HepG2 (cell line): ENCODE data around the gene PCBP2. TPM values are rescaled to one million over a fixed set of nuclear protein-coding genes. Genes with fewer than 3 reads are reported as not detected.
A peak's percentile ranks its signal among the peaks of the same experiment; 100 is the strongest.

Experiments
- BHLHE40 ChIP-seq: IDR thresholded peaks from 2 replicates; pipeline ENCODE4 v1.6.1; 2011; ENCODE audit warnings: low read length, improper control_type of control experiment
- CBX2 ChIP-seq, 2 experiments: fragments of 200-600 bp in 1 of 2; sonication (generic); formaldehyde crosslinking in 1 of 2; IDR thresholded peaks; 2 replicates each; pipeline versions ENCODE4 v1.7.0 to v1.8.1; 2018 to 2022; ENCODE audit warnings: low read depth in 2 of 2, low read length in 1 of 2, mild to moderate bottlenecking in 1 of 2, missing genetic modification reagents in 1 of 2
- HNRNPL ChIP-seq: fragments of 200-400 bp; formaldehyde crosslinking; IDR thresholded peaks from 2 replicates; pipeline ENCODE4 v1.6.1; 2017; ENCODE audit warnings: mild to moderate bottlenecking, low read depth, low read length
- IKZF1 ChIP-seq: fragments of 450-650 bp; IDR thresholded peaks from 2 replicates; pipeline ENCODE4 v1.7.1; 2016
- KMT2A ChIP-seq: sonication (generic); formaldehyde crosslinking; IDR thresholded peaks from 2 replicates; pipeline ENCODE4 v1.4.0; 2020; ENCODE audit warnings: missing genetic modification reagents
- NFE2L1 ChIP-seq: sonication (generic); formaldehyde crosslinking; IDR thresholded peaks from 2 replicates; pipeline ENCODE4 v1.4.0; 2020; ENCODE audit warnings: missing genetic modification reagents, mild to moderate bottlenecking, borderline replicate concordance
- NFIC ChIP-seq: IDR thresholded peaks from 2 replicates; pipeline ENCODE4 v1.6.1; 2012; ENCODE audit warnings: mild to moderate bottlenecking, low read length, inconsistent platforms
- NFYC ChIP-seq: IDR thresholded peaks from 2 replicates; pipeline ENCODE4 v1.6.1; 2016; ENCODE audit warnings: missing genetic modification reagents, missing compliant biosample characterization
- NR2F1 ChIP-seq, 2 experiments: fragments of 450-650 bp in 1 of 2; formaldehyde crosslinking in 1 of 2; IDR thresholded peaks; 2 replicates each; pipeline versions ENCODE4 v1.5.0 to v1.6.1; 2016 to 2020; ENCODE audit warnings: mild to moderate bottlenecking in 1 of 2, missing compliant biosample characterization in 1 of 2, missing genetic modification reagents in 1 of 2, moderate library complexity in 1 of 2
- PHF21A ChIP-seq: sonication (generic); formaldehyde crosslinking; IDR thresholded peaks from 2 replicates; pipeline ENCODE4 v1.5.0; 2020; ENCODE audit warnings: mild to moderate bottlenecking, missing genetic modification reagents
- POLR2A ChIP-seq, 2 experiments: IDR thresholded peaks; 2 replicates each; pipeline ENCODE4 v1.6.1; 2011; ENCODE audit warnings: low read depth in 2 of 2, low read length in 2 of 2, mild to moderate bottlenecking in 1 of 2, moderate library complexity in 1 of 2; ENCODE audit not compliant: insufficient read depth in 1 of 2
- SMARCC2 ChIP-seq: fragments of 450-650 bp; IDR thresholded peaks from 2 replicates; pipeline ENCODE4 v1.6.1; 2017; ENCODE audit warnings: antibody characterized with exemption, mild to moderate bottlenecking
- SOX5 ChIP-seq: IDR thresholded peaks from 2 replicates; pipeline ENCODE4 v1.6.1; 2016; ENCODE audit warnings: borderline replicate concordance
- ZNF234 ChIP-seq: sonication (generic); formaldehyde crosslinking; conservative IDR thresholded peaks from 2 replicates; pipeline ENCODE4 v1.5.1; 2020; ENCODE audit warnings: mild to moderate bottlenecking, missing genetic modification reagents
- ZNF451 ChIP-seq: sonication (generic); formaldehyde crosslinking; IDR thresholded peaks from 2 replicates; pipeline ENCODE4 v1.5.0; 2020; ENCODE audit warnings: mild to moderate bottlenecking, missing genetic modification reagents
- ZNF619 ChIP-seq: sonication (generic); formaldehyde crosslinking; IDR thresholded peaks from 2 replicates; pipeline ENCODE4 v1.4.0; 2020; ENCODE audit warnings: mild to moderate bottlenecking, missing genetic modification reagents
- polyA plus RNA-seq, 8 experiments: library from polyadenylated mRNA; depleted of rRNA in 3 of 8; stranded (reverse) in 7 of 8; unstranded in 1 of 8; fragments of >200 nt; fragmentation: Illumina TruSeq in 4 of 8; extraction: Trizol in 4 of 8; gene quantifications; 2 replicates each; pipeline versions ENCODE4 v1.2.1 to v1.2.3, GENCODE V29; 2011 to 2016; ENCODE audit warnings: low read depth in 4 of 8, missing spikeins in 1 of 8, mixed read lengths in 1 of 8; ENCODE audit not compliant: insufficient read depth in 1 of 8
- total RNA-seq, 5 experiments: library from RNA; depleted of rRNA; stranded (reverse); fragments of >200 nt; fragmentation: Illumina TruSeq; extraction: Trizol; gene quantifications; 2 replicates each; pipeline ENCODE4 v1.2.3, GENCODE V29; 2016; ENCODE audit warnings: low read depth in 1 of 5
- TF ChIP-seq, protein P1 (sequence below): sonication (generic); formaldehyde crosslinking; IDR thresholded peaks from 2 replicates; pipeline ENCODE4 v1.5.0; 2020; ENCODE audit warnings: mild to moderate bottlenecking, missing genetic modification reagents, borderline replicate concordance
- TF ChIP-seq, protein P2 (sequence below): IDR thresholded peaks from 2 replicates; pipeline ENCODE4 v1.6.1; 2016; ENCODE audit warnings: low read depth
- TF ChIP-seq, protein P3 (sequence below): sonication (generic); formaldehyde crosslinking; IDR thresholded peaks from 2 replicates; pipeline ENCODE4 v1.8.1; 2023; ENCODE audit warnings: mild to moderate bottlenecking, missing genetic modification reagents
- TF ChIP-seq, protein P4 (sequence below): sonication (generic); formaldehyde crosslinking; IDR thresholded peaks from 2 replicates; pipeline ENCODE4 v1.4.0; 2020; ENCODE audit warnings: missing genetic modification reagents
- TF ChIP-seq, protein P5 (sequence below): sonication (generic); formaldehyde crosslinking; IDR thresholded peaks from 2 replicates; pipeline ENCODE4 v1.8.1; 2023; ENCODE audit warnings: mild to moderate bottlenecking, missing genetic modification reagents

PCBP2 gene
- total and polyA plus RNA-seq, 2 of the 13 experiments (the other 11 are each of a cell fraction or from before 2014, with no cell fraction given) = 154 to 345 TPM

DNA sequence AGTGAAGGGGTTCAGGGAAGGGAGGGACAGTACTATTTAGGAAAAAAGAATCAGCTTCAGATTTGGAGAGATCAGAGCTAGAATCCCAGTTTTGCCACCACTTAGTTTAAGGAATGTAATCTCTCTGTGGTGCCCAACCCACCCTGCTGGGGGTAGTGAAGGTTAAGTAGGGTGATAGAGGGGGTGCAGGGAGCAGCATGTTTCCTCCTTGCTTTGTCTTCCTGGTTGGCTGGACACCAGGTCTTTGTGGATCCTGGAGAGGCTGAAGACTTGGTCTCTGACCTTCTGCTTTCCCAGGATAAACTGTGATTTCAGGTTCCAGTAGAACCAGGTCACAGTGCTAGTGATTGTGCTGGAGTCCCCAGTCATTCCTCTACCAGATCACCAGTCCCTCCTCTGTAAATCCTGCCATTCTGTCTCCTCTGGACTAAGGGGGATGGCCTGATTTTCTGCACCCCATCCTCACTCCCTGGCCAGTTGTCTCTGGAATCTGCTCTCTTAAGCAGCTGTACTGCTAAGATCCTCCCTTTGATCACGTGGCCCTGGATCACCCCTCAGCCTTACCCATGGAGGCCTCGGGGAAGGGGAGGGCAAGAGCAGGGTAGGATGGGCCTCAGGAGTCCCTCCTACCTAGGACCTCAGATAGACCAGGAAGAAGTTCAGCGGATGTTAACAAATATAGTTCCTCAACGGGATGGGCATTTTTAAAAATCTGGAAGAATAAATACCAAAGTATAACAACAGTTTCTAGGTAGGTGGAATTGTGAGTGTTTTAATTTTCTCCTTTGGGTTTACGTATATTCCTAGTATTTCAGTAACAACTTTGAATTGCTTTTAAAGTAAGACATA is 44.2 kb downstream of the PCBP2 start (continued):
- TF ChIP-seq ZNF619 (CRISPR knock-in tag) = no peak
- TF ChIP-seq PHF21A (CRISPR knock-in tag) = no peak; the same call in 1 of the 2 replicates
- no peak for TF ChIP-seq NFYC (CRISPR knock-in tag)
- TF ChIP-seq POLR2A (IDR thresholded peaks at IDR 0.05; ENCODE audit: insufficient read depth in 1 of 2, low read depth in 2 of 2, low read length in 2 of 2) = peak in 1 of 2 experiments; percentile 31; a peak in 1 of 4 replicates
- TF ChIP-seq, protein P1, sequence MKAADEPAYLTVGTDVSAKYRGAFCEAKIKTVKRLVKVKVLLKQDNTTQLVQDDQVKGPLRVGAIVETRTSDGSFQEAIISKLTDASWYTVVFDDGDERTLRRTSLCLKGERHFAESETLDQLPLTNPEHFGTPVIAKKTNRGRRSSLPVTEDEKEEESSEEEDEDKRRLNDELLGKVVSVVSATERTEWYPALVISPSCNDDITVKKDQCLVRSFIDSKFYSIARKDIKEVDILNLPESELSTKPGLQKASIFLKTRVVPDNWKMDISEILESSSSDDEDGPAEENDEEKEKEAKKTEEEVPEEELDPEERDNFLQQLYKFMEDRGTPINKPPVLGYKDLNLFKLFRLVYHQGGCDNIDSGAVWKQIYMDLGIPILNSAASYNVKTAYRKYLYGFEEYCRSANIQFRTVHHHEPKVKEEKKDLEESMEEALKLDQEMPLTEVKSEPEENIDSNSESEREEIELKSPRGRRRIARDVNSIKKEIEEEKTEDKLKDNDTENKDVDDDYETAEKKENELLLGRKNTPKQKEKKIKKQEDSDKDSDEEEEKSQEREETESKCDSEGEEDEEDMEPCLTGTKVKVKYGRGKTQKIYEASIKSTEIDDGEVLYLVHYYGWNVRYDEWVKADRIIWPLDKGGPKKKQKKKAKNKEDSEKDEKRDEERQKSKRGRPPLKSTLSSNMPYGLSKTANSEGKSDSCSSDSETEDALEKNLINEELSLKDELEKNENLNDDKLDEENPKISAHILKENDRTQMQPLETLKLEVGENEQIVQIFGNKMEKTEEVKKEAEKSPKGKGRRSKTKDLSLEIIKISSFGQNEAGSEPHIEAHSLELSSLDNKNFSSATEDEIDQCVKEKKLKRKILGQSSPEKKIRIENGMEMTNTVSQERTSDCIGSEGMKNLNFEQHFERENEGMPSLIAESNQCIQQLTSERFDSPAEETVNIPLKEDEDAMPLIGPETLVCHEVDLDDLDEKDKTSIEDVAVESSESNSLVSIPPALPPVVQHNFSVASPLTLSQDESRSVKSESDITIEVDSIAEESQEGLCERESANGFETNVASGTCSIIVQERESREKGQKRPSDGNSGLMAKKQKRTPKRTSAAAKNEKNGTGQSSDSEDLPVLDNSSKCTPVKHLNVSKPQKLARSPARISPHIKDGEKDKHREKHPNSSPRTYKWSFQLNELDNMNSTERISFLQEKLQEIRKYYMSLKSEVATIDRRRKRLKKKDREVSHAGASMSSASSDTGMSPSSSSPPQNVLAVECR (CRISPR knock-in tag) = no peak
- TF ChIP-seq NFE2L1 (CRISPR knock-in tag) = no peak
- no peak for TF ChIP-seq SOX5
- no peak for TF ChIP-seq KMT2A (CRISPR knock-in tag)
- TF ChIP-seq, protein P2, sequence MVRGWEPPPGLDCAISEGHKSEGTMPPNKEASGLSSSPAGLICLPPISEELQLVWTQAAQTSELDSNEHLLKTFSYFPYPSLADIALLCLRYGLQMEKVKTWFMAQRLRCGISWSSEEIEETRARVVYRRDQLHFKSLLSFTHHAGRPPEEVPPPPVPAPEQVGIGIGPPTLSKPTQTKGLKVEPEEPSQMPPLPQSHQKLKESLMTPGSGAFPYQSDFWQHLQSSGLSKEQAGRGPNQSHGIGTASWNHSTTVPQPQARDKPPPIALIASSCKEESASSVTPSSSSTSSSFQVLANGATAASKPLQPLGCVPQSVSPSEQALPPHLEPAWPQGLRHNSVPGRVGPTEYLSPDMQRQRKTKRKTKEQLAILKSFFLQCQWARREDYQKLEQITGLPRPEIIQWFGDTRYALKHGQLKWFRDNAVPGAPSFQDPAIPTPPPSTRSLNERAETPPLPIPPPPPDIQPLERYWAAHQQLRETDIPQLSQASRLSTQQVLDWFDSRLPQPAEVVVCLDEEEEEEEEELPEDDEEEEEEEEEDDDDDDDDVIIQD (CRISPR knock-in tag) = no peak
- TF ChIP-seq, protein P3, sequence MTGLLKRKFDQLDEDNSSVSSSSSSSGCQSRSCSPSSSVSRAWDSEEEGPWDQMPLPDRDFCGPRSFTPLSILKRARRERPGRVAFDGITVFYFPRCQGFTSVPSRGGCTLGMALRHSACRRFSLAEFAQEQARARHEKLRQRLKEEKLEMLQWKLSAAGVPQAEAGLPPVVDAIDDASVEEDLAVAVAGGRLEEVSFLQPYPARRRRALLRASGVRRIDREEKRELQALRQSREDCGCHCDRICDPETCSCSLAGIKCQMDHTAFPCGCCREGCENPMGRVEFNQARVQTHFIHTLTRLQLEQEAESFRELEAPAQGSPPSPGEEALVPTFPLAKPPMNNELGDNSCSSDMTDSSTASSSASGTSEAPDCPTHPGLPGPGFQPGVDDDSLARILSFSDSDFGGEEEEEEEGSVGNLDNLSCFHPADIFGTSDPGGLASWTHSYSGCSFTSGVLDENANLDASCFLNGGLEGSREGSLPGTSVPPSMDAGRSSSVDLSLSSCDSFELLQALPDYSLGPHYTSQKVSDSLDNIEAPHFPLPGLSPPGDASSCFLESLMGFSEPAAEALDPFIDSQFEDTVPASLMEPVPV (CRISPR knock-in tag) = no peak
- TF ChIP-seq CBX2 (IDR thresholded peaks at IDR 0.05; ENCODE audit: low read depth, low read length) = no peak
- no peak for TF ChIP-seq CBX2 (CRISPR knock-in tag; IDR thresholded peaks at IDR 0.05; ENCODE audit: low read depth)
- TF ChIP-seq NFIC = no peak
- TF ChIP-seq ZNF451 (CRISPR knock-in tag) = no peak
- no peak for TF ChIP-seq ZNF234 (CRISPR knock-in tag)
- TF ChIP-seq HNRNPL = no peak
- no peak for TF ChIP-seq IKZF1
- no peak for TF ChIP-seq BHLHE40
- TF ChIP-seq NR2F1 (CRISPR knock-in tag; IDR thresholded peaks at IDR 0.05) = no peak
- TF ChIP-seq, protein P4, sequence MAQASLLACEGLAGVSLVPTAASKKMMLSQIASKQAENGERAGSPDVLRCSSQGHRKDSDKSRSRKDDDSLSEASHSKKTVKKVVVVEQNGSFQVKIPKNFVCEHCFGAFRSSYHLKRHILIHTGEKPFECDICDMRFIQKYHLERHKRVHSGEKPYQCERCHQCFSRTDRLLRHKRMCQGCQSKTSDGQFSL = no peak
- TF ChIP-seq, protein P5, sequence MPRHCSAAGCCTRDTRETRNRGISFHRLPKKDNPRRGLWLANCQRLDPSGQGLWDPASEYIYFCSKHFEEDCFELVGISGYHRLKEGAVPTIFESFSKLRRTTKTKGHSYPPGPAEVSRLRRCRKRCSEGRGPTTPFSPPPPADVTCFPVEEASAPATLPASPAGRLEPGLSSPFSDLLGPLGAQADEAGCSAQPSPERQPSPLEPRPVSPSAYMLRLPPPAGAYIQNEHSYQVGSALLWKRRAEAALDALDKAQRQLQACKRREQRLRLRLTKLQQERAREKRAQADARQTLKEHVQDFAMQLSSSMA (CRISPR knock-in tag) = no peak
- no peak for TF ChIP-seq SMARCC2
